G401.6 (cell line): ENCODE data around the gene FAM53A.
"Not testable (repeated sequence)": the region's sequence is repeated elsewhere in the genome, so short reads cannot be mapped to it uniquely, and the experiment has no call there.

Experiments
- FAIRE-seq: peaks from 2 replicates; lab custom pipeline; 2012; peaks lifted over from hg19 to GRCh38; lab: Jason Lieb, UNC

FAM53A gene

DNA sequence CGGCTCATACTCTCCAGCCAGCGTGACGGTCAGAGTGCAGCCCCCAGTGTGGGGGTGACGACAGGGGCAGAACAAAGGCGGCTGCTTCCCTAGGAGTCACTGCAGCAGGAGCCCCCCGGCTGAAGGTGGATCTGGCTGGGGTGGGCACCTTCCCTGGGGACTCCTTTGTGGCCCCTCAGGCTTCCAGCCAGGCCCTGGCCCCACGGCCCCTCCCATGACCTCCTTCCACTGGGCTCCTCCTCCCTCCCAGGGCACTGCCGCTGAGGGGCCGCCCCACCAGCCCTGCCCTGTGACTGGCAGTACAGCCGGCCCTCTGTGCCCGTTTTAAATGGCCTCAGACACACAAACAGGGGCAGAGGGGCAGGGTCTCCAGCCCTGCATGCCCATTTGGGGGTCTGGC is 61.9 kb downstream of the FAM53A start:
- FAIRE-seq = no peak

DNA sequence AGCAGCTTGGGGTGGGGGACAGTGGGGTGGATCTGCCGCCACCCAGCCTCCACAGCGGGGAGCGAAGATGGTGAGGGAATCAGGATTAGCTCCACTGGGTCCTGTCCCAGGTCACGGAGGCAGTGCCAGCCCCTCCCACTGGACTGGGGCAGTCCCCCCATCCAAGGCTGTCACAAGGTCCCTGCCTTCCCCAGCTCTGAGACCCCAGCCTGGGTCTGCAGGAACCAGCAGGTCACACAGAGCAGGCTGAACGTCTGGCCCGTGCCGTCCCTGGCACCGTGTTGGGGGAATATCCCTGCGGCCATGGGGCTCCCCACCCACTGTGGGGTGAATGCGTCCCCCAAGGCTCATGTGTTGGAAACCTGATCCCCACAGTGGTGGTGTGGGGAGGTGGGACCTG is 62.6 kb downstream of the FAM53A start:
- FAIRE-seq = no peak

DNA sequence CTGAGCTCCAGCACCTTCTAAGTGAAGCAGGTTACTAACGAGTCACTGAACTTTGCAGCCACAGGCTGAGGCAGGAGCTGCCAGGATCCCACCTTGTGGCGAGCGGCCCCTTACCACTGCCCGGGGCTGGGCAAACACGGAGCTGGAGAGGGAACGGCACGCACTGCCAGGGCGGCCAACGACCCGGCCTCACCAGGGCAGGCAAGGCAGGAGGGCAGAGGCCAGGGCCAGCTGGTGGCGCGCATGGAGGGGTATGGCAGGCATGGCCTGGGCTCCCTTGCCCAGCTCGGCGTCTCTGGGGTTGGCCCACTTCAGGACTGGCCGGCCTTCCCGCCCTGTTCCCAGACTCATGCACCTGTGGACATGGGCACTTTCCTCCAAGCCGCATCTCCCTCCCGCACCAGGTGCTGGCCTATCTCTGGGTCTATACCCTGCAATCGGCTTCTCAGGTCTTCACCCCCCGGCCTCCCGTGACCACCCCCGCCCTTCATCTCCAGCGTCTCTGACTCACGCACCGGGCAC is 64.9 kb downstream of the FAM53A start:
- FAIRE-seq = no peak

DNA sequence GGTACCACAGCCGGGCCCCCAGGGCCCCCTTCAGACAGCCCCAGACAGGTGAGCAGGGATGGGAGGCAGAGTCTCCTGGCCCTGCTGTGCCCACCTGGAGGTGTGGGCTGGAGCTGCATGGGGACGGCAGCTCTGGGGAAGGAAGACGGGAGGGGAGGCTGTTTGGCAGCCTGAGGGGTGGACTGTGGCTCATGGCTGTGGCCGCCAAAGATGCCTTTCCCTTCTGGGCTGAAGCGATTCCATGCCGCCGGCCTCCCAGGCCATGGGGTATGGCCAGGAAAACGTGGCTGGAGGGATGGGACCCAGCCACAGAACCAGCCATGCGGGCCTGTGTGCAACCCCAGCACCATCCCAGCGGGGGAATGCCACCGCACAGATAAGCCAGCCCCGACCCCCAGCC is 65.7 kb downstream of the FAM53A start:
- FAIRE-seq = no peak

DNA sequence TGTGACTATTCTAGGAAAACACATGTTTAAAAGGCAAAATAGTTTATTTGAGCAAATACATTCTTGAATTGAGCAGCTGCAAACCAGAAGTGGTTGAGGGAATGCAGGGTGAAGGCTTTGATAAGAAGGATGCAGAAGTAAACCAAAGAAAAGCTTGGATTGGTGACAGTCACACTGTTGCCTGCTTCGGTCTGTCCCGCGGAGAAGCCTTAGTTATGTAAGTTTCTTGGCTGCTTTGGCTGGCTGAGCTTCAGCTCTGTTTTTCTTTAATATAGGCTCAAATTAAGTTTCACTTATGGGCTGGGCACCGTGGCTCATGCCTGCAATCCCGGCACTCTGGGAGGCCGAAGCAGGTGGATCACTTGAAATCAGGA is 67.6 kb downstream of the FAM53A start:
- no peak for FAIRE-seq

DNA sequence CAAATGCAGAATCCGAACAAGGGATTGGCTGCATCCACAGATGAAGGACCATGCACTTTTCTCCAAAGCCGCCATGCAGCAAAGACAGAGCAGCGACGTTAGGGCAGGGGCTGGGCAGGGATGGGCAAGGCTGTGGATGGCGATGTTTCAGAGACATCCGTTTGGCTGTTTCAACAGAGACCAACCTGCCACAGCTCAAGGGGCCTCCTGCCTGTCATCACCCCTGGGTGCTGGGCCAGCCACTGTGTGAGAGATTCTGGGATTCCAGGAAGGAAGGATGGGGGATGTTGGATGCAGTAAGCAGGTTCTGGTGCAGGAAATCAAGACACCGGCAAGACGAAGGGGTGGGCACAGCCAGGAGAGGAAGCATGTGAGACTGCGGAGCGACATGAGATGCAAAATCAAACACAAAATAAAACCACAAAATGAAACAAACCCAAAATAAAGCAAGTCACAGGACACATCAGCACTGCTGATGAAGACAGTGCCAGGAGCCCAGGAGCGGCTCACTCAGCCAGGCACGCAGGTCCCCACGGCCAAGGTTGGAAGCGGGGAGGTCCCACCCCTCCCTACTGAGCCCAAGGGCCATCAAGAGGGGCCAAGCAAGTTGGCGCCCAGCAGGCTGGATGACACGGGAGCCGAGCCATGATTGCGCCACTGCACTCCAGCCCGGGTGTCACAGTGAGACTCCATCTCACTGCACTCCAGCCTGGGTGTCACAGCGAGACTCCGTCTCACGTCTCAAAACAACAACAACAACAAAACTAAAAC is 68.1 kb downstream of the FAM53A start:
- no peak for FAIRE-seq

DNA sequence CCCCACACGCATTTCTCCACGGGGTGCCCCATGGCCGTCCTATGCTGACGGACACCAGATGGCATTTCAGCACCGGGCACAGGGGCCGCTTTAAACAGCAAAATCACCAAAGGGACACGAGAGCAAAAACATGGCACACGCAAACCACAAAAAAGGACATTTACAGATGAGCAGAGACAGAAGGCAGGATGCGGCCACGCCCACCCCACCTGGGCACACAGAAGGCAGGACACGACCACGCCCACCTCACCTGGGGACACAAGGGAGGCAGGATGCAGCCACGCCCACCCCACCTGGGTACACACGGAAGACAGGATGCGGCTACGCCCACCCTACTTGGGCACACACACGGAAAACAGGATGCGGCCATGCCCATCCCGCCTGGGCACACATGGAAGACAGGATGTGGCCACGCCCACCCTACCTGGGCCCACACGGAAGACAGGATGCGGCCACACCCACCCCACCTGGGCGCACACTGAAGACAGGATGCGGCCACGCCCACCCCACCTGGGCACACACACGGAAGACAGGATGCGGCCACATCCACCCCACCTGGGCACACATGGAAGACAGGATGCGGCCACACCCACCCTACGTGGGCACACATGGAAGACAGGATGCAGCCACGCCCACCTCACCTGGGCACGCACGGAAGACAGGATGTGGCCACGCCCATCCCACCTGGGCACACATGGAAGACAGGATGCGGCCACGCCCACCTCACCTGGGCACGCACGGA is 69.1 kb downstream of the FAM53A start:
- FAIRE-seq = no peak

DNA sequence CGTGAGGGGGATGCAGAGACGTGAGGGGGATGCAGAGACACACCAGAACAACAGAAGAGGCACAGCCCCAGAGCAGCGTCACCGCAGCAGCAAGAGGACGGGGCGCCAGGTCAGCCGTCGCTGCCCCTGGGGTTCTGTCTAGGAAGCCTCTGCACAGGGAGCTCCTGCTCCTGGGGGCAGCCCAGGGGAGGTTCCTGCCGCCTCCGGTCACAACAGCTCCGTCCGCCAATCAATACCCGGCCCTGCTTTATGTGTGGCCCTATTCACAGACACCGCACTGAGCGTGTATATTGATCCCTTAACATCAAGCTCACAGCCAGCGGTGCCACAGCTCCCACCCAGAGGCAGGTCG is 69.6 kb downstream of the FAM53A start:
- no peak for FAIRE-seq

DNA sequence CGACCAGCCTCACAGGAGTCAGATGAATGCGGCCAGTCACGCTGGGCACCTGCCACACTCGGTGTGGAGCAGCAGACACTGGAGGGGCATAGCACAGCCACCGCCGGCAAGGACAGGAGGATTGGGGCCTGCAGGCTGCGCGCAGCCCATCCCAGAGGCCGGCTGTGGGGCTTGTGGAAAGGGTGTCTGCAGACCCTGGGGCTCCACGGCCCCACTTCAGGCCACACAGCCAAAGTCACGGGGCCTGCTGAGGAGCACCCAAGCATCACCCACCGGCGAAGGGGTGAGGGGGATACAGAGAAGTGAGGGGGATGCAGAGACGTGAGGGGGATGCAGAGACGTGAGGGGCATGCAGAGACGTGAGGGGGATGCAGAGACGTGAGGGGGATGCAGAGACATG is 70.1 kb downstream of the FAM53A start:
- FAIRE-seq = no peak

DNA sequence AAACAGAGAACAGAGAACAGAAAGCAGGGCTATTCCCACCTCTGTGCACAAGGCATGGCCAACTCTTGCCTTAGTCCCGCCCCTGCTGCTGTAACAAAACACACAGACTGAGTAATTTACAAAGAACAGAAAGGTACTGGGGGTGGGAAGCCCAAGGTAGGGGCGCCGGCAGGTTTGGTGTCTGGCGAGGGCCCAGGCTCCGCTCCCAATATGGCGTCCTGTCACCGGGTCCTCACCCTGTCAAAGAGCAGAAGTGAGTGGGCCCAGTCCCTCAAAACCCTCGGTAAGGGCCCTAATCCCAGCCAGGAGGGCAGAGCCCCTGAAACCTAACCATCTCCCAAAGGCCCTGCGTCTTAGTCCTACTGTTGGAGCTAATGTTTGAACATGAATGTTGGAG is 71.0 kb downstream of the FAM53A start:
- no peak for FAIRE-seq

DNA sequence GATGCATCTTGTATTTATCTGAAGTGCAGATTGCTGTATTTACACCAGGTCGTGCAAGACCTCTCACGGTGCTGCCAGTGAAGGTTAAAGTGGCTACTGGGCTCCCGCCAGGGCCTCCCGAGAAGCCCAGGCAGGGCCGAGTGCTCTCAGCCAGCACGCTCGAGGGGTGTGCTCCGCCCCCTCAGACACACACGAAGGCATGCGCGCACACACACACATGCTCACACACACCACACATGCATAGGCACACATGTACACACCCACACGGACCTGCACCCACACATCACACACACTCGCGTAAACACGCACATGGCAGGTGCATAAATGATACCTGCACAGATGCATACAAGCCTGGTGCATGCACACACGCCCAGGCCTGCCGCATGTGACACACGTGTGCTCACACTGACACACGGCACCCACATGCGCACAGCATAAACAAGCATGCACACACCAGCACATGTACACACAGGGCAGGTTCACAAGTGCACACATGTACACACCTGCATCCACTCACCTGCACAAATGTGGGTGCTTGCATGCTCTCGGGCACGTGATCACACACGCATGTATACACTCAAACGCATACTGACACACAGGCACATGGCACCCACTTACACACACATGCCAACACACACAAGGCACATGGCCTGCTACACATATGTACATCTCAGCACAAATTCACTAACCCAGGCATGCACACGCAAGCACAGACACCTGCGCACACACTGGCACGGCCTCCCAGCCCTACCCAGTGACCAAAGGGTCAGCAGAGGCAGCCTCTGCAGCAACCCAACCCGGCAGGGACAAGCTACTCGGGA is 71.6 kb downstream of the FAM53A start:
- no peak for FAIRE-seq

DNA sequence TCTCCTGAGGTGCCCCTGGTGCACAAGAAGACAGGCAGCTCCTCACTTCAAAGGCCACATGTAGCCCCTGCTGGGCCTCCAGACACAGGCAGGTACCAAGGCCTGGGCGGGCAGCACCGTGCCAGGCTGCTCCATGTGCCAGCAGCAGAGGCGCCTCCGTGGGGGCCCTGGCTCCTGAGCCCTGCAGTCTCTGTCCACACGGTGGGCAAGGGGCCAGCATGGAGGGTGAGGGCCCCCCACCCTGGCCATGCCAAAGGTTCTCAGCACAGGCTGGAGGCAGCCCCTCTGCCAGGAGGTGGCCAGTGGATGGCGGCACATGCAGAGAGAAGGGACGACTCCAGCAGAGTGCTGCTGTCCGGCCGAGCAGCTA is 72.6 kb downstream of the FAM53A start:
- FAIRE-seq = no peak

DNA sequence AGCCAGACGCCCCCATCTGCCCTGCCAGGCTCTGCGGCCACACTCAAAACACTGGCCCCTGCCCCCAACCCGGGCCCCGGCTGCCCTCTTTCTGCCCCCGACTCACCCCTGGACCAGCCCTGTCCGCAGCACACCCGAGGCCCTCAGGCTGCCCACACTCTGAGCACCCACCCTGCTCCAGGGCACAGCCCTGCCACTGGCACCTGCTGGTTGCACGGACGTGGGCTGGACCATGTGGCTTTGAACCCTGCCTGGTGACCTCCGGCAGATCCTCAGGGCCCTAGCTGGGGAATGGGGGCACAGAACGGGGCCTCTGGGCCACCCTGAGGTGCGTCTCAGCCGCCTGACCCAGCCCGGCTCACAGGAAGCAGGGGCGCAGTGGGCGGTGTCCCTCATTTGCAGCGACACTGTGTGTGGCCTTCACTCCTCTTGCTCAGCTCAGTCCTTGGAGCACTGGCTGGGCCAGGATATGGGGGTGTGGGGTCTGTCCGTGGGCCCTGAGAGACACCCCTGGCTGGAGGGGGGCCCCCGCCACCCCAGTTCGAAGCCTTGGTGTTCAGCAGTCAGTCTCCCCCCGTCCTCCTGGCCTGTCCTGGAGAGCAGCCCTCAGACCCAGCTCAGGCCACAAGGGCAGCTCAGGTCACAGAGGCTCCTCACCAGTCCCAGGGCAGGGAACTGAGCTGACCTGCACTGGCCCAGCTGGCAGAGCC is 73.2 kb downstream of the FAM53A start:
- no peak for FAIRE-seq

DNA sequence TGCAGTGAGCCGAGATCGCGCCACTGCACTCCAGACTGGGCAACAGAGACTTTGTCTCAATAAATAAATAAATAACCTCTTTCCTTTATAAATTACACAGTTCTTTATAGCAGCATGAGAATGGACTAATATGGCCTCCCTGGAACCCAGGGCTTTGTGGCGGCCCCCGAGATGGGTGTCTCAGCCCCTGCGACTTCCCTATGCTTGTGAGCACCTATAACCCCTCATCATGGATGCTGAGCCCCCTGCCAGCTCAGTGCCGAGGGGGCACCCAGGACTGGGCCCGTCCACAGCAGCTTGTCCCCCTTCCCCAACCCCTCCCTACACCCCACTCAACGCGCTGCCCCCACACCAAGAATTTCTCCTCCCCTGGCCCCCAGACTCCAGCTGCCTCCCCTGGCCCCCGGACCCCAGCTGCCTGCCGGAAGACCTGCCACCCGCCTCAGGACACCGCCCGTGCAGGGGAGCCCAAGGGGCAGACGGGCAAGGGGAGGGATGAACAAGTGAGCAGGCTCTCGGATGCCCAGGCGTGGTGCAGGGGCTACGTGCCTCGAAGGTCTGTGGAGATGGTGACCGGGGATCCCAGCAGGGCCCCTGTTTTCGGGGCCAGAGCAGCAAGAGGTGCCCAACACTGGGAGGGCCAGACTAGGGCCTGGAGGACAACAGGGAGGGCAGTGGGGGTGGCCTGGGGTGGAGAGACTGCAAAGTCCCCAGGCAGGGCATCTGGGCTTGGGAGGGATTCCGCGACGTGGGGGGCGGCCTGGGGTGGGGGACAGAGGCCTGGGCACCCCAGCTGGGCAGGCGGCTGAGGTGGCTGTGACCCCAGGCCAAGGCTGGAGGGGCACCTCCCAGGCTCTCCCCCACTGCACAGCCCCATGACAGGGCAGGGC is 74.0 kb downstream of the FAM53A start:
- no peak for FAIRE-seq

DNA sequence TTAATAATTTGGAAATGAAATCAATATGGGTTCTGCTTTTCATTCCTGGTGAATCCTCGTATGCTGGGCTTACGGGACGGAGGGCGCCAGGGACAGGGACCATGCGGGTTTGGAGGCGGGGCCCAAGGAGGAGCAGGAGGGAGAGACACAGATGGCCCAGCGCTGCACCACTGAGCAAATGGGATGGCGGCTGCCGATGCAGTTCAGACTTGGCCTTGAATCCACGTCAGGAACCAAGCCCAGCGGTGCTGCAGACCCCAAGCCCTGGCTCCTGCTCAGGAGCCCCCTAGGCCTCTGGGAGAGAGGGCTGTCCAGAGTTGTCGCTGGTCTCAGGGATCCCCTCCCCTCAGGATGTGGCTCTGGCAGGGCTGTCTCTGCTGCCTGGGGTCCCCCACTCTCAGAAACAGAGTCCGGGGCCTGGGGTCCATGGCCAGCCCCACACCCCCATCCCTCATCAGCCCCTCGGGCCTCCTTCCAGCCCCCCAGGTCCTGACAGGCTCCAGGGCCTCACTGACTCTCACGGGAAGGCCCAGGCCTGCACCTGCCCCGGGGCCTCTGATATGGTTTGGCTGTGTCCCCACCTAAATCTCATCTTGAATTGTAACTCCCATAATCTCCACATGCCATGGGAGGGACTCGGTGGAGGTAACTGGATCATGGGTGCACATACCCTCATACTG is 75.2 kb downstream of the FAM53A start:
- FAIRE-seq = no peak

DNA sequence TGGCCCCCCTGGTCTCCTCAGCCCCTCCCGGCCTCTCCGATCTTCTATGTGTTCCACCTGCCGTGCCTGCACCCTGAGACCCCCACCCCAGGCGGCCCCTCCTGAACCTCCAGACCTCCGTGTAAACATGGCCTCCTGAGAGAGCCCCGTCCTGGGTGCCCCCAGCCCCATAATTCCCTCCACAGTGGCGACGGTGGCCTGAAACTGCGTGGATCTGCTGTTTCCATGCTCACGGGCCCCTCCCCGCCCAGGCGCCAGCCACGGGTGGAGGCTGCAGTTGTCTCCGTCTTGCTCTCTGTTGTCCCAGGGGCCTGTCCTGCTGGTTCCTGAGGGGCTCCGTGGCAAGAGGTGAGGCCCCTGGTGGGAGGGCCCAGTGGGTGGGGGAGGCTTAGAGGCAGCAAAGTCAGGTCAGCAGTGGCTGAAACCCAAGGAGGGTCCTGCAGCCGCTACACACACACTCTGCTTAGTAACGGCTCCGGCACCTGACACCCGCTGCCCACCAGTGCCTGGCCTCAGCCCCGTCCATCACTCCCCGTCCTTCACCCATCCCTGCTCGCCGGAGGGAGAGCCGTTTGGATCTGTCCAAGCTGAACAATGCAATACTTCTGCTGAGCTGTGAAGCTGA is 75.8 kb downstream of the FAM53A start:
- FAIRE-seq = no peak

DNA sequence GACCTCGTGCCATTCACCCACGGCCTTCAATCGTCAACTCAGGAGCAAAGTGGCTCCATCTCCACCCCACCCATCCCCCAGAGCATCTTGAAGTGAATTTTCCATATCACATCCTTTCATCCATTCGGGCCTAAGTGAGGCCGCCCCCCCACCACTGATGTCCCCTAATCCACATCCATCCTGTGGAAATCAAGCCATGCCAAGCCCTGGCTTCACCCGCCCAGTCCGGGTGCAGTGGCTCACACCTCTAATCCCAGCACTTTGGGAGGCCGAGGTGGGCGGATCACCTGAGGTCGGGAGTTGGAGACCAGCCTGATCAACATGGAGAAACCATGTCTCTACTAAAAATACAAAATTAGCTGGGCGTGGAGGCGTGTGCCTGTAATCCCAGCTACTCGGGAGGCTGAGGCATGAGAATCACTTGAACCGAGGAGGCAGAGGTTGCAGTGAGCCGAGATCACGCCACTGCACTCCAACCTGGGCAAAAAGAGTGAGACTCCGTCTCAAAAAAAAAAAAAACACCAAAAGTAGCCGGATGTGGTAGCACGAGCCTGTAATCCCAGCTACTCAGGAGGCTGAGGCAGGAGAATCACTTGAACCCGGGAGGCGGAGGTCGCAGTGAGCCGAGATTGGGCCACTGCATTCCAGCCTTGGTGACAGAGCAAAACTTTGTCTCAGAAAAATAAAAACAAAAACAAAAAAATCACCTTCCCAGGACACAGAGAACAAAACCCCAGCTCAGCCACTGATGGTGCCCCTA is 76.5 kb downstream of the FAM53A start:
- not testable (repeated sequence) for FAIRE-seq

DNA sequence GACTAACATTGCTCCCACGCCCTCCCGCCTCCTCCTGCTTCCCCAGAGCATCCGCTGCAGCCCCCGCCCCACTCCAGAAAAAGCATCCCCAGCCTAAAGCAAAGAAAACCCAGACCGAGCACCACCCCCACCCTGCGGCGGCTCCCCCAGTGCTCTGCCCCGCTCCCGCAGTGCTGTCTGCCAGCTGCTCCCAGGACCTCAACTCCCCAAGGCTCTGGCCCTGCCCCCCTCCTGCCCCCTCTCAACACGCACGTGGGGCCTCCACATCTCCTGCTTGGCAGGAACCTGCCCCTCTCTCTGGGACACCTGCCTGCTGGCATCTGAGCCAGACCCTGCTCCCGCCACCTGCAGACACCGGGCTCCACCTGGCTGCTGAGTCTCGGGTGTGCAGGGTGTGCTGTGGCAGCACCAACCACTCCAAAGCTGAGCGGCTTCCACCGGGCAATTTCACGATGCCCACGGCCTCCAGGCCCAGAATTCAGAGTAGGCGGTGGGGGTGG is 79.4 kb downstream of the FAM53A start:
- no peak for FAIRE-seq

DNA sequence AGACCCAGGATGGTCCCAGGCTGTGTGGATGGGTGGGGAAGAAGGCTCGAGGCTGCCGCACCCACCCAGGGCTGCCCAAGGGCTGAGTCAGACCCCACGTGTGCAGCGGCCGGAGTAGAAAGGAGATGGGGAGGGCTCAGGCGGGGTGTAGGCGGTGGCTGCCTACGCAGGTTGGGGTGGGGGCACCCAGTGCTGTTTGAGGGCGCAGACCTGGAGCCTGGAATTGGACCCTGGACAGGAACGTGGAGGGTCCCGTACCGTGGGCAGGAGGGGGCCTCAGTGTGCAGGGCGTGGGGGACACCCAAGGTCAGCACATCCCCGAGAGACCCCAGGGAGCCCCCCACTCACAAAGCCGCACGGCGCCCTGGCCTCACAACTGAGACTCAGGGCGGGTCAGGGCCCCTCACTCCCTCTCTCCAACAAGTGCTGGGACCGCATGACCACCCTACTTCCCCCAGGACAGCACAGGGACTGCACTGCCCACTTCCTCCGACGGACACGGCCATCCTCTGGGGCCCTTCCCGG is 79.9 kb downstream of the FAM53A start:
- no peak for FAIRE-seq
